ENCODE data around the gene TMED6. TPM values are rescaled to one million over a fixed set of nuclear protein-coding genes. Genes with fewer than 3 reads are reported as not detected.

Gene TMED6
- total and polyA plus RNA-seq, 8 donors = 1.2 to 5.0 (median 3.4) TPM

- TF ChIP-seq, protein P1, sequence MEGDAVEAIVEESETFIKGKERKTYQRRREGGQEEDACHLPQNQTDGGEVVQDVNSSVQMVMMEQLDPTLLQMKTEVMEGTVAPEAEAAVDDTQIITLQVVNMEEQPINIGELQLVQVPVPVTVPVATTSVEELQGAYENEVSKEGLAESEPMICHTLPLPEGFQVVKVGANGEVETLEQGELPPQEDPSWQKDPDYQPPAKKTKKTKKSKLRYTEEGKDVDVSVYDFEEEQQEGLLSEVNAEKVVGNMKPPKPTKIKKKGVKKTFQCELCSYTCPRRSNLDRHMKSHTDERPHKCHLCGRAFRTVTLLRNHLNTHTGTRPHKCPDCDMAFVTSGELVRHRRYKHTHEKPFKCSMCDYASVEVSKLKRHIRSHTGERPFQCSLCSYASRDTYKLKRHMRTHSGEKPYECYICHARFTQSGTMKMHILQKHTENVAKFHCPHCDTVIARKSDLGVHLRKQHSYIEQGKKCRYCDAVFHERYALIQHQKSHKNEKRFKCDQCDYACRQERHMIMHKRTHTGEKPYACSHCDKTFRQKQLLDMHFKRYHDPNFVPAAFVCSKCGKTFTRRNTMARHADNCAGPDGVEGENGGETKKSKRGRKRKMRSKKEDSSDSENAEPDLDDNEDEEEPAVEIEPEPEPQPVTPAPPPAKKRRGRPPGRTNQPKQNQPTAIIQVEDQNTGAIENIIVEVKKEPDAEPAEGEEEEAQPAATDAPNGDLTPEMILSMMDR (IDR thresholded peaks at IDR 0.05) = no peak
- Histone ChIP-seq H3K27ac (no peak overlapping the region), H3K27me3 (no peaks in the 10 kb centered on the region), H3K36me3 (peaks cover 0 to 66% of the 10 kb centered on the region in 2 donors), H3K4me3 (no peak overlapping the region), H3K9me3 (no peaks in the 10 kb centered on the region), H3K4me1 (no peaks in the 10 kb centered on the region)
- ATAC-seq (no peak), DNase-seq (no peak)
- intact Hi-C loops (cut with DNase I) = no loop called here
These were observed 20.0 kb upstream of the TMED6 start for GRCh38 chr16:69371564-69371963.

DNA sequence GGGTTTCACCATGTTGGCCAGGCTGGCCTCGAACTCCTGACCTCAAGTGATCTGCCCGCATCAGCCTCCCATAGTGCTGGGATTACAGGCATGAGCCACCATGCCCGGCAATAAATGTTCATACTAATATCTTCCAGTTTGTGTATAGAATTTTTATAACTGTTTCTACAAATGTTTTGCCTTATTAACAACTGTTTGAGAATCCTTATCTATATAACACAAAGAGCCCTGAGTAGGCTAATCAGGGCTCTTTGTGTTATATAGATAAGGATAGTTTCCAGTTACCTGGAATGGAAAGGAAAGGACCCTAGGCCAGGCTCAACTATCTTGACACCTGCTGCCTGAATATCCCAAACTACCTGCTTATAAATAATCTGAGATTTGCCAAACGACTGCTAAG is 17.3 kb upstream of the TMED6 start:
- no peak overlapping the region for H3K4me3 ChIP-seq
- TF ChIP-seq, protein P1 (IDR thresholded peaks at IDR 0.05) = no peak
- no peaks in the 10 kb centered on the region for H3K9me3 ChIP-seq
- intact Hi-C loops (cut with DNase I) = no loop called here
- DNase-seq (no peak), ATAC-seq (no peak)
- H3K27ac ChIP-seq = no peak overlapping the region
- no peaks in the 10 kb centered on the region for H3K27me3 ChIP-seq
- H3K4me1 ChIP-seq = no peaks in the 10 kb centered on the region
- H3K36me3 ChIP-seq = peaks cover 0 to 93% of the 10 kb centered on the region in 2 donors

- no peaks in the 10 kb centered on the region for H3K4me1 ChIP-seq
- H3K27ac ChIP-seq = no peak overlapping the region
- no peaks in the 10 kb centered on the region for H3K27me3 ChIP-seq
- ATAC-seq (no peak), DNase-seq (no peak)
- TF ChIP-seq, protein P1 (IDR thresholded peaks at IDR 0.05) = no peak
- intact Hi-C loops (cut with DNase I) = no loop called here
- no peak overlapping the region for H3K4me3 ChIP-seq
- no peaks in the 10 kb centered on the region for H3K9me3 ChIP-seq
- H3K36me3 ChIP-seq = peaks cover 0 to 100% of the 10 kb centered on the region in 2 donors
These were observed 16.4 kb upstream of the TMED6 start for GRCh38 chr16:69367980-69368379.

- H3K36me3 ChIP-seq = peaks cover 0 to 87% of the 10 kb centered on the region in 2 donors
- H3K9me3 ChIP-seq = no peaks in the 10 kb centered on the region
- no peak for DNase-seq
- intact Hi-C loops (cut with DNase I) = no loop called here
- no peak for ATAC-seq
- no peak overlapping the region for H3K4me3 ChIP-seq
- TF ChIP-seq, protein P1 (IDR thresholded peaks at IDR 0.05) = no peak
- H3K27ac ChIP-seq = no peak overlapping the region
- no peaks in the 10 kb centered on the region for H3K4me1 ChIP-seq
- H3K27me3 ChIP-seq = no peaks in the 10 kb centered on the region
These were observed 14.8 kb upstream of the TMED6 start for GRCh38 chr16:69366431-69366830.

GRCh38 chr16:69365901-69366300 is 14.3 kb upstream of the TMED6 start:
- DNase-seq = no peak
- Histone ChIP-seq H3K4me1 (no peaks in the 10 kb centered on the region), H3K9me3 (no peaks in the 10 kb centered on the region), H3K27ac (no peak overlapping the region), H3K36me3 (peaks cover 0 to 81% of the 10 kb centered on the region in 2 donors), H3K4me3 (no peak overlapping the region), H3K27me3 (no peaks in the 10 kb centered on the region)
- no peak for ATAC-seq
- intact Hi-C loops (cut with DNase I) = no loop called here
- TF ChIP-seq, protein P1 (IDR thresholded peaks at IDR 0.05) = no peak

Measured in left lung (tissue), 10 donors.